GM18861 (cell line): Measurements from ENCODE around the gene SP1.
"Not testable (repeated sequence)": the region's sequence is repeated elsewhere in the genome, so short reads cannot be mapped to it uniquely, and the experiment has no call there.

Experiments used
- ATAC-seq: cut with Tn5 transposase; IDR thresholded peaks from one replicate; pipeline ENCODE4 v1.9.1; 2021; ENCODE audit not compliant: unreplicated experiment

Gene SP1

GRCh38 chr12:53380104-53380793, at the start of gene SP1:
TSS of gene SP1 (plus strand) at chr12:53380176. CDS start at chr12:53380292, 116 bp downstream.
- peak; percentile 24 for ATAC-seq

- ATAC-seq: no peak
These were observed 49.3 kb upstream of the SP1 start for GRCh38 chr12:53330671-53331070.

- not testable (repeated sequence) for ATAC-seq
These were observed 47.6 kb upstream of the SP1 start for GRCh38 chr12:53332339-53332738.

- ATAC-seq: no peak
These were observed 47.2 kb upstream of the SP1 start for GRCh38 chr12:53332744-53333143.

DNA sequence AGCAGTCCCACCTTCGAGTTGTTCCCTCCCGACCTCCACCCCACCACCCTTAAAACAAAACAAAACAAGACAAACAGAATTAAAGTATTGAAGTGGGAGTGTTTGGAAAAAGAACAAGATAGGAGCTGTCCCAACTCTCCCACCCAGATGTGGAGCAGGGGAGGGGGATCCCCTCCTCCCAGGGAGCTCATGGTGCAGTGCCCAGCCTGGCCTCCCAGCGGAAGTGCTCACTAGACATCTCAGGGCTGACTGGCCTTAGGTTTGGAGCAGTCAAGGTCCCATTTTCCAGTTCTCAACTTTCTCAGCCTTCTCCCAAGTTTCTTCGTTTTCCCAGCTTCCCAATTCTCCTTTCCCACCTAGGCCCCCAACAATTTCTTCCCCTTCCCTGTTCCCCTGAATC, 46.7 kb upstream of the SP1 start:
- no peak for ATAC-seq

GRCh38 chr12:53333845-53334244, 46.1 kb upstream of the SP1 start:
- no peak for ATAC-seq

GRCh38 chr12:53334822-53335221, 45.2 kb upstream of the SP1 start:
- ATAC-seq: no peak

- ATAC-seq: no peak
These were observed 43.7 kb upstream of the SP1 start, which contains the start of gene SP7 for GRCh38 chr12:53336181-53336681. TSS of gene SP7 (minus strand) at chr12:53336354. CDS start at chr12:53335646, 708 bp downstream.

GRCh38 chr12:53338017-53338416, 42.0 kb upstream of the SP1 start:
- ATAC-seq: no peak

DNA sequence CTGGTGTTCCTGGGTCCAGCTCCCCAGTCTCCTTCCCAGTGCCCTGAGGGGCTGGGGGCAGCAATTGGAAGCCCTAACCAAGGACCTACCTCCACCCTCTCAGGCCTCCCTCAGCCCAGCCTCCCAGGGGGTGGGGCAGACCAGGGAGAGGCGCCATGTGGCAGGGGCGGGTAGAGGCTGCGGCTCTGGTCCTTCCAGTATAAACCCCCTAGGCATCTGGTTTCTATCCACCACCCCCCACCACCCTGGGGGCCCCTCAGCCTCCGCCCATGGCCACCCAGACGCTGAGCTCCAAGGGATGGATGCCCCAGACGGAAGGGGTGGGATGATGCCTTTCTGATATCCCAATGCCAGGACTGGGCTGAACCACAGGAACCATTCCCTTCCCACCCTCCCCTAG, 41.1 kb upstream of the SP1 start:
- no peak for ATAC-seq

GRCh38 chr12:53340398-53340797, 39.6 kb upstream of the SP1 start:
- no peak for ATAC-seq

- ATAC-seq: no peak
These were observed 36.5 kb upstream of the SP1 start for GRCh38 chr12:53343449-53343848.

DNA sequence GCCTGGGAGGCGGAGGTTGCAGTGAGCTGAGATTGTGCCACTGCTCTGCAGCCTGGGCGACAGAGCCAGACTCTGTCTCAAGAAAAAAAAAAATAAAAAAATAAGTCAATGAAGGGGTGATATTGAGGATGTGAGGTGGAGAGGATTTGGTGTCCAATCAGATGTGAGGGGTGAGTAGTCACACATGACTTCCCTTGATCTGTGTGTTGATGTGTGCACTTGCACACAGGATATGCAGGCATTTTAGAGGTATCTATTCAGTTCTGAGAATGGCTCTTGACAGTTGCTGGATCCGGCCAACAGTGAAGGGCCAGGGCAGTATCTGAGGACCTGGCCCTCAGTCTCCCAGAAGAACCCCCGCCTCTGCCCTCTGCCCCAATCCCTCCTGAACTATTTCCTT, 36.0 kb upstream of the SP1 start:
- no peak for ATAC-seq

GRCh38 chr12:53344487-53344823, 35.5 kb upstream of the SP1 start:
- ATAC-seq: no peak

- no peak for ATAC-seq
These were observed 35.0 kb upstream of the SP1 start for GRCh38 chr12:53344824-53345485.

- ATAC-seq: no peak
These were observed 34.3 kb upstream of the SP1 start for GRCh38 chr12:53345486-53346188.

DNA sequence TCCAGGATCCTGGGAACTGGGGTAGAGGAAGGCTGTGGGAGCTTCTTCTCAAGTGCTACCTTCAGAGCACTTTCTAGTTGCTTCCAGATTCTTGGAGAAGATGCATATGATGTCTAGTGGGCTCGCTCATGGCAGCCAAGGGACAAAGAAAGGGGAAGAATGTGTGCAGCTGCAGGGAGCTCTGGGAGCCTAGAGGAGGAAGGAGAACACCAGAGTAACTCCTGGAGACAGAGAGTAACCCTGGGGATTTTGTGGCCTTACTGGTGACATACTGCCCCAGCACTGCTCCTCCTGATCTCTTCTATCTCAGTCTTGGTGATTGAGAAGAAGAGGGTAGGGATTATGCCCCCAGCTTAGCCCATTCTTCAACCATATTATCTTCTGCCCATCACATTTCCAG, 33.5 kb upstream of the SP1 start:
- no peak for ATAC-seq

DNA sequence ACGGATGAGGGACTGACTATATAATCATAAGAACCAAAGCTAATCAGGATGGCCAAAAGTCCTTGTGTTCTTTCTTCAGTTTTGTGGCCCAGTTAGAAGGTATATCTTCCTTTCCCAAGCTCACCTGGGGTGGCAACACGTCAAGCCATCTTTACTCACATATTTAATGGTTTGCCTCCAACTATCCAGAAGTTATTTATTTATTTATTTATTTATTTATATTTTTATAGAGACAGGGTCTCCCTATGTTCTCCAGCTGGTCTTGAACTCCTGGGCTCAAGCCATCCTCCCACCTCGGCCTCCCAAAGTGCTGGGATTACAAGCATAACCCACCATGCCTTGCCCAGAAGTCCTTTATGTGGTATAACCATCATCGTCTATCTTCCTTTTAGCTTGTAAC, 32.1 kb upstream of the SP1 start:
- ATAC-seq: no peak

GRCh38 chr12:53352331-53353256, 27.4 kb upstream of the SP1 start:
- no peak for ATAC-seq

DNA sequence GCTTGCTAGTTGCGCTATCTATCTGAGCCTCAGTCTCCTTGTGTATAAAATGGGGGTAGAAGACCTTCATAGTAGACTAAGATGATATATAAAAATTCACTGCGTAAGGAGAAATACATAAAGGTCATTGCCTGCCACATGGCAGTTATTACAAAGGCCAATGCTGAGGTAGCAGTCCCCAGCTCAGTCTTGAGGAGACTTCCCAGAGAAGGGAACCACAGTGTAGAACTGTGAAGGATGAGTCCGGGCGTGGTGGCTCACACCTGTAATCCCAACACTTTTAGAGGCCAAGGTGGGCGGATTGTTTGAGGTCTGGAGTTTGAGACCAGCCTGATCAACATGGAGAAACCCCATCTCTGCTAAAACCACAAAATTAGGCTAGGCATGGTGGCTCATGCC, 26.7 kb upstream of the SP1 start:
- ATAC-seq: no peak

DNA sequence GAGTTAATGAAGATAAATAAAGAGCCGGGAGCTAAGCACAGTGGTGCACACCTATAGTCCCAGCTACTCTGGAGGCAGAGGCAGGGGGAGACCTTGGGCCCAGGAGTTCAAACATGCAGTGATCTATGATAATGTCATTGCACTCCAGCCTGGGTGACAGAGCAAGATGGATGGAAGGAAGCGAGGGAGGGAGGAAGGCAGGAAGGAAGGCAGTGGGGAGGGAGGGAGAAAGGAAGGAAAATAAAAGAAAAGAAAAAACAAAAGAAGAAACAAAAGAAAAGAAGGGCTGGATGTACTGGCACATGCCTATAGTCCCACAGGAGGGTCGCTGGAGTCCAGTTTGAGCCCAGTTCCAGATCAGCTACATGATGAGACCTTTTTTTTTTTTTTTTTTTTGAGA, 24.9 kb upstream of the SP1 start:
- no peak for ATAC-seq
